CD4-positive, alpha-beta T cell treated with Interleukin-15 for 4 hours (primary cell): Measurements from ENCODE around the gene APOD.
A peak's percentile ranks its signal among the peaks of the same experiment; 100 is the strongest.
"Not testable (repeated sequence)": the region's sequence is repeated elsewhere in the genome, so short reads cannot be mapped to it uniquely, and the experiment has no call there.

Experiments used
- DNase-seq: peaks from one replicate; pipeline ENCODE4 v3.0.0-alpha.2; 2020; ENCODE audit warnings: low spot score

APOD gene

GRCh38 chr3:195617784-195618659, 34.3 kb upstream of the APOD start:
- not testable (repeated sequence) for DNase-seq

- not testable (repeated sequence) for DNase-seq
Measured at GRCh38 chr3:195617134-195617533, 33.4 kb upstream of the APOD start.

GRCh38 chr3:195616681-195617080, 32.9 kb upstream of the APOD start:
- DNase-seq, result no peak

GRCh38 chr3:195615952-195616537, 32.3 kb upstream of the APOD start:
- not testable (repeated sequence) for DNase-seq

GRCh38 chr3:195614672-195615504, 31.1 kb upstream of the APOD start:
- not testable (repeated sequence) for DNase-seq

GRCh38 chr3:195613468-195614069, 29.8 kb upstream of the APOD start:
- DNase-seq, result no peak

GRCh38 chr3:195612075-195612800, 28.5 kb upstream of the APOD start:
- DNase-seq, result no peak

GRCh38 chr3:195609229-195609628, 25.5 kb upstream of the APOD start:
- DNase-seq, result peak; percentile 23

- not testable (repeated sequence) for DNase-seq
Measured at GRCh38 chr3:195601785-195602184, 18.0 kb upstream of the APOD start.

- DNase-seq, result no peak
Measured at GRCh38 chr3:195601382-195601781, 17.6 kb upstream of the APOD start.

GRCh38 chr3:195599926-195600325, 16.2 kb upstream of the APOD start:
- DNase-seq, result not testable (repeated sequence)

GRCh38 chr3:195599516-195599915, 15.8 kb upstream of the APOD start:
- not testable (repeated sequence) for DNase-seq

GRCh38 chr3:195597848-195598247, 14.1 kb upstream of the APOD start:
- DNase-seq, result no peak

GRCh38 chr3:195597229-195597628, 13.5 kb upstream of the APOD start:
- DNase-seq, result no peak

- no peak for DNase-seq
Measured at GRCh38 chr3:195596765-195597171, 13.0 kb upstream of the APOD start.

GRCh38 chr3:195595785-195596531, 12.2 kb upstream of the APOD start:
- DNase-seq, result no peak

GRCh38 chr3:195591852-195592251, 8.1 kb upstream of the APOD start:
- no peak for DNase-seq

- DNase-seq, result no peak
Measured at GRCh38 chr3:195591220-195591619, 7.5 kb upstream of the APOD start.

- not testable (repeated sequence) for DNase-seq
Measured at GRCh38 chr3:195590381-195590780, 6.6 kb upstream of the APOD start.

GRCh38 chr3:195589796-195590195, 6.1 kb upstream of the APOD start:
- not testable (repeated sequence) for DNase-seq

- no peak for DNase-seq
Measured at GRCh38 chr3:195587824-195588223, 4.1 kb upstream of the APOD start.
